K562 (cell line): ENCODE data around the gene NEXN. TPM values are rescaled to one million over a fixed set of nuclear protein-coding genes. Genes with fewer than 3 reads are reported as not detected.

ENCODE experiments used
- ATAC-seq: fragments of 200-7000 bp; cut with Tn5 transposase; 3 replicates; pipeline ENCODE4 v1.9.1; 2020; ENCODE audit warnings: moderate library complexity
- BruUV-seq: library from RNA; stranded (reverse); fragments of 400-500 nt; replicated peaks from 2 replicates; lab custom pipeline; 2021; lab: Mats Ljungman, UMichigan
- CTCF ChIA-PET: fragments of 300-600 bp; formaldehyde crosslinking; extraction: SDS; loops from one replicate; lab custom pipeline; 2021; ENCODE audit warnings: low intra/inter-chr PET ratio; lab: Yijun Ruan, JAX
- POLR2A ChIA-PET: fragments of 300-600, 350-650 bp; sonication (Branson Sonifier 250); formaldehyde crosslinking; extraction: SDS; loops from one replicate; lab custom pipeline; 2021; ENCODE audit warnings: antibody characterized with exemption, inconsistent platforms; lab: Yijun Ruan, JAX
- DNase-seq, 4 experiments: peaks; one replicate each; pipeline versions ENCODE4 v3.0.0 to v3.0.0-alpha.2; 2011 to 2018; ENCODE audit warnings: low spot score in 3 of 4, mixed read lengths in 3 of 4; ENCODE audit errors: extremely low read depth in 1 of 4
- FAIRE-seq: peaks from 2 replicates; lab custom pipeline; 2011; peaks lifted over from hg19 to GRCh38; lab: Jason Lieb, UNC
- H2AFZ ChIP-seq: 2 replicates; pipeline ENCODE4 v1.6.0; 2011; ENCODE audit warnings: low read depth, low read length, control low read depth, inconsistent platforms
- H3K27ac ChIP-seq: fragments of 200-600 bp; 3 replicates; pipeline ENCODE4 v1.8.0; 2011; ENCODE audit warnings: low read depth, mild to moderate bottlenecking, control low read depth, inconsistent platforms, low read length, moderate library complexity, mixed read lengths; ENCODE audit errors: extremely low read depth
- H3K27me3 ChIP-seq, 2 experiments: fragments of 300-600 bp in 1 of 2; 2 replicates in 1 of 2; 3 replicates in 1 of 2; pipeline versions ENCODE4 v1.6.0 to v1.8.0; 2011; ENCODE audit warnings: inconsistent platforms in 2 of 2, low read length in 2 of 2, mild to moderate bottlenecking in 1 of 2, mixed read lengths in 1 of 2, moderate library complexity in 1 of 2; ENCODE audit not compliant: control insufficient read depth in 2 of 2, insufficient read depth in 2 of 2
- H3K36me3 ChIP-seq: fragments of 300-600 bp; 3 replicates; pipeline ENCODE4 v1.8.0; 2011; ENCODE audit warnings: mild to moderate bottlenecking, low read length, inconsistent platforms; ENCODE audit not compliant: control insufficient read depth, insufficient read depth
- H3K4me1 ChIP-seq, 2 experiments: fragments of 200-600 bp in 1 of 2; replicated peaks in 1 of 2; 2 replicates in 1 of 2; 3 replicates in 1 of 2; pipeline versions ENCODE4 v1.5.1 to v1.8.0; 2011; ENCODE audit warnings: inconsistent platforms in 2 of 2, low read length in 2 of 2, mild to moderate bottlenecking in 1 of 2, mixed read lengths in 1 of 2, moderate library complexity in 1 of 2; ENCODE audit not compliant: control insufficient read depth in 2 of 2, insufficient read depth in 2 of 2
- H3K4me2 ChIP-seq: 2 replicates; pipeline ENCODE4 v1.6.1; 2011; ENCODE audit warnings: low read length, control low read depth, inconsistent platforms, mixed read lengths; ENCODE audit not compliant: insufficient read depth
- H3K4me3 ChIP-seq: fragments of 200-600 bp; sonication (generic), shearing (Covaris generic); 2 replicates; pipeline ENCODE4 v1.5.1; 2016; ENCODE audit warnings: control low read depth, inconsistent platforms
- H3K79me2 ChIP-seq: fragments of 200-600 bp; 3 replicates; pipeline ENCODE4 v1.8.0; 2011; ENCODE audit warnings: low read length, inconsistent platforms; ENCODE audit not compliant: control insufficient read depth, insufficient read depth
- H3K9ac ChIP-seq, 2 experiments: 2 replicates each; pipeline versions ENCODE4 v1.6.0 to v1.6.1; 2011; ENCODE audit warnings: low read depth in 2 of 2, low read length in 2 of 2, control low read depth in 1 of 2, inconsistent platforms in 1 of 2, mild to moderate bottlenecking in 1 of 2, mixed read lengths in 1 of 2; ENCODE audit not compliant: insufficient read depth in 1 of 2
- H3K9me1 ChIP-seq: one replicate; pipeline ENCODE4 v1.6.0; 2011; ENCODE audit warnings: inconsistent platforms, mild to moderate bottlenecking, low read length, moderate library complexity; ENCODE audit not compliant: control insufficient read depth, insufficient read depth
- H3K9me3 ChIP-seq: replicated peaks from 2 replicates; pipeline ENCODE4 v1.5.1; 2011; ENCODE audit warnings: low read depth, low read length, inconsistent platforms; ENCODE audit not compliant: control insufficient read depth, insufficient read depth
- H4K20me1 ChIP-seq: replicated peaks from 2 replicates; pipeline ENCODE4 v1.6.1; 2011; ENCODE audit warnings: low read length, inconsistent platforms, mixed read lengths; ENCODE audit not compliant: control insufficient read depth, insufficient read depth
- BRCA1 ChIP-seq, 2 experiments: fragments of 450-650 bp in 1 of 2; sonication (generic) in 1 of 2; formaldehyde crosslinking in 1 of 2; IDR thresholded peaks; 2 replicates each; pipeline versions ENCODE4 v1.5.0 to v1.6.1; 2017 to 2020; ENCODE audit warnings: mild to moderate bottlenecking in 1 of 2, missing genetic modification reagents in 1 of 2
- CEBPB ChIP-seq: fragments of 450-650 bp; IDR thresholded peaks from 2 replicates; pipeline ENCODE4 v1.6.1; 2016; ENCODE audit warnings: missing genetic modification characterization, missing compliant biosample characterization
- DNMT1 ChIP-seq: fragments of 450-650 bp; IDR thresholded peaks from 2 replicates; pipeline ENCODE4 v1.6.1; 2016; ENCODE audit warnings: antibody characterized with exemption, mild to moderate bottlenecking
- E2F6 ChIP-seq, 2 experiments: IDR thresholded peaks; 2 replicates each; pipeline ENCODE4 v1.6.1; 2011; ENCODE audit warnings: borderline replicate concordance in 1 of 2, control low read depth in 1 of 2, low read depth in 1 of 2, low read length in 1 of 2, mild to moderate bottlenecking in 1 of 2, mixed read lengths in 1 of 2, moderate library complexity in 1 of 2; ENCODE audit not compliant: insufficient read depth in 1 of 2, insufficient read length in 1 of 2, poor library complexity in 1 of 2, severe bottlenecking in 1 of 2; ENCODE audit errors: extremely low read depth in 1 of 2
- KDM2B ChIP-seq: fragments of 250-450 bp; sonication (Bioruptor Pico); IDR thresholded peaks from 2 replicates; pipeline ENCODE4 v1.8.0; 2021; ENCODE audit warnings: mild to moderate bottlenecking, moderate library complexity
- MEF2D ChIP-seq: conservative IDR thresholded peaks from 2 replicates; pipeline ENCODE4 v1.6.1; 2016; ENCODE audit warnings: low read depth, missing genetic modification characterization, missing compliant biosample characterization
- MIER1 ChIP-seq: fragments of 450-650 bp; IDR thresholded peaks from 2 replicates; pipeline ENCODE4 v1.6.1; 2016; ENCODE audit warnings: antibody characterized with exemption, mild to moderate bottlenecking, low read depth
- NR4A1 ChIP-seq, 2 experiments: fragments of 250-450 bp in 1 of 2; fragments of 450-650 bp in 1 of 2; sonication (Bioruptor Pico) in 1 of 2; IDR thresholded peaks; 2 replicates each; pipeline versions ENCODE4 v1.4.0 to v1.6.1; 2016 to 2020; ENCODE audit warnings: mild to moderate bottlenecking in 2 of 2, missing compliant biosample characterization in 1 of 2, missing genetic modification characterization in 1 of 2, moderate library complexity in 1 of 2
- PCBP1 ChIP-seq: fragments of 200-400 bp; formaldehyde crosslinking; IDR thresholded peaks from 2 replicates; pipeline ENCODE4 v1.6.1; 2018; ENCODE audit warnings: mild to moderate bottlenecking, low read depth, low read length; ENCODE audit not compliant: poor library complexity, severe bottlenecking
- POLR2AphosphoS5 ChIP-seq: IDR thresholded peaks from 2 replicates; pipeline ENCODE4 v1.6.1; 2011; ENCODE audit warnings: mild to moderate bottlenecking, low read depth, low read length, moderate library complexity; ENCODE audit not compliant: control insufficient read depth, insufficient read depth
- PRPF4 ChIP-seq: fragments of 200-400 bp; formaldehyde crosslinking; IDR thresholded peaks from one replicate; pipeline ENCODE4 v1.6.1; 2017; ENCODE audit warnings: low read length, low read depth, mild to moderate bottlenecking; ENCODE audit not compliant: insufficient read depth, poor library complexity, severe bottlenecking
- PTRF ChIP-seq: fragments of 450-650 bp; IDR thresholded peaks from 2 replicates; pipeline ENCODE4 v1.6.1; 2016; ENCODE audit warnings: mild to moderate bottlenecking, missing genetic modification characterization, missing compliant biosample characterization
- RB1 ChIP-seq: fragments of 450-650 bp; IDR thresholded peaks from 2 replicates; pipeline ENCODE4 v1.6.1; 2017; ENCODE audit warnings: low read depth, mild to moderate bottlenecking
- SRF ChIP-seq, 2 experiments: fragments of 250-450, 450-650 bp in 1 of 2; sonication (Bioruptor Pico) in 1 of 2; sonication (generic) in 1 of 2; formaldehyde crosslinking; IDR thresholded peaks; 2 replicates each; pipeline versions ENCODE4 v1.5.0 to v1.5.1; 2020 to 2022; ENCODE audit warnings: mild to moderate bottlenecking in 1 of 2, missing genetic modification reagents in 1 of 2
- TEAD4 ChIP-seq, 2 experiments: sonication (generic) in 1 of 2; formaldehyde crosslinking in 1 of 2; IDR thresholded peaks; 2 replicates each; pipeline versions ENCODE4 v1.6.1 to v1.8.0; 2012 to 2022; ENCODE audit warnings: borderline replicate concordance in 1 of 2, inconsistent platforms in 1 of 2, low read length in 1 of 2, mild to moderate bottlenecking in 1 of 2, missing genetic modification reagents in 1 of 2
- WGBS: fragments of 100-300 bp; shearing (Covaris generic); methylation state at CpG from one replicate; pipeline ENCODE4 v1.1.6; 2016; ENCODE audit warnings: low coverage, mixed read lengths; ENCODE audit not compliant: insufficient coverage; ENCODE audit errors: missing lambda C conversion rate; 5-methylcytosine and 5-hydroxymethylcytosine counted together
- in situ Hi-C: fragments of 300-500 bp; cut with MboI; formaldehyde crosslinking; loops from 4 replicates; pipeline ENCODE4 v1.15.0; 2018; ENCODE audit warnings: inconsistent platforms, mixed read lengths
- intact Hi-C: fragments of 100-400 bp; cut with micrococcal nuclease; formaldehyde crosslinking; loops from 2 replicates; pipeline ENCODE4 v1.14.2; 2022
- polyA plus RNA-seq, 8 experiments: library from polyadenylated mRNA; depleted of rRNA in 4 of 8; stranded (reverse) in 5 of 8; unstranded in 3 of 8; fragments of >200 nt; fragmentation: Nextera tagmentation in 2 of 8; fragmentation: Illumina TruSeq in 1 of 8; extraction: Ambion mirVana in 2 of 8; extraction: Trizol in 1 of 8; gene quantifications; 2 replicates each; pipeline versions ENCODE4 v1.2.1 to v1.2.3, GENCODE V29; 2011 to 2014; ENCODE audit warnings: inconsistent platforms in 1 of 8, missing spikeins in 1 of 8
- total RNA-seq, 7 experiments: library from RNA; depleted of rRNA in 6 of 7; stranded (reverse); fragments of >200 nt in 6 of 7; fragmentation: Illumina TruSeq in 2 of 7; extraction: Trizol in 2 of 7; gene quantifications; 2 replicates each; pipeline versions ENCODE4 v1.2.1 to v1.2.3, GENCODE V29; 2011 to 2021; ENCODE audit warnings: low replicate concordance in 1 of 7
- TF ChIP-seq, protein P1 (sequence below): sonication (generic); formaldehyde crosslinking; IDR thresholded peaks from 2 replicates; pipeline ENCODE4 v1.4.0; 2020; ENCODE audit warnings: mild to moderate bottlenecking, missing genetic modification reagents

The NEXN gene
- total and polyA plus RNA-seq, 9 of the 15 experiments (the other 6 are each of a cell fraction or from before 2014, with no cell fraction given), result 0.18 to 1.8 (median 0.76) TPM

DNA sequence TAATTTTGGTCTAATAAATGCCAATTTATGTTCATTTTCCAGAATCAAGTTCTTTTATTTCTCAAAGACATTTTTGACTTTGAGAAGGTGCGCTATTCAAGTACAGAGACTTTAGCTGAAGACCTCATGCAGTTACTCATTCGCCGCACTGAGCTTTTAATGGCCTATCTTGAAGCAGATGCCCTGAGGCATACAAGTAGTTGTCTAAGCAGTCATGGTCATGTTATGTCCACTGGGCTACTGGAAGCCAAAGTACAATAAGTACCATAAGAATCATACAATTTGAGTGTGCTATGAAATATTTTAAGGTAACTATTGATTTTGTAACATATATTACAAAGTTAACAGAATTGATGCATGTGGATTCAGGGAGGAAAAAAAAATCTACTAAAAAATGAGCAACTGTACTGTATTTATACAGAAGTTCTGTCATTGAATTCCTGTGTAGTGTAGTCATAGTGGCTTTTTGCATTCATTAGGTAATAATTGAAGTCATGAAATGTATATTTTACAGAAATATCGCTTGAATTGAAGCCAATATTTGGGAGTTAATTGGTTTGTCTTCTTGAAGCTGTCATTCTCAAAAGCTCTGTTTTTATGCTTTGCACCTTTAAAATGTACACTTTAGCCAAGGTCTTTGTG is 13.5 kb upstream of the NEXN start:
- no peak overlapping the region for H2AFZ ChIP-seq
- ATAC-seq (no peak), DNase-seq (no peak), FAIRE-seq (no peak)
- in situ Hi-C loops (no loop called here), intact Hi-C loops (no loop called here)
- H4K20me1 ChIP-seq, result no peaks in the 10 kb centered on the region
- BruUV-seq, result no TSS peak
- H3K9ac ChIP-seq, result no peak overlapping the region
- H3K27me3 ChIP-seq, result no peaks in the 10 kb centered on the region
- no peaks in the 10 kb centered on the region for H3K4me1 ChIP-seq
- no peaks in the 10 kb centered on the region for H3K9me1 ChIP-seq
- H3K27ac ChIP-seq, result no peak overlapping the region
- 91% methylated on average over 4 of the region's 4 CpGs for WGBS
- CTCF ChIA-PET, result no interaction called here
- no peaks in the 10 kb centered on the region for H3K9me3 ChIP-seq
- no peak overlapping the region for H3K4me3 ChIP-seq
- no peaks in the 10 kb centered on the region for H3K36me3 ChIP-seq
- H3K4me2 ChIP-seq, result no peak overlapping the region
- no peaks in the 10 kb centered on the region for H3K79me2 ChIP-seq
- POLR2A ChIA-PET, result interaction anchor here (0.6 to 1.0 kb wide), 2 partner anchors 11 to 13 kb away, joined by 3 to 7 read pairs; partner anchors contain the start of gene NEXN
- no peak for TF ChIP-seq NR4A1 (CRISPR knock-in tag; IDR thresholded peaks at IDR 0.05)
- no peak for TF ChIP-seq NR4A1 (tag; IDR thresholded peaks at IDR 0.05)
- TF ChIP-seq MIER1, result no peak
- TF ChIP-seq DNMT1, result no peak
- no peak for TF ChIP-seq E2F6 (IDR thresholded peaks at IDR 0.05; ENCODE audit: borderline replicate concordance in 1 of 2, extremely low read depth in 1 of 2, insufficient read depth in 1 of 2, insufficient read length in 1 of 2, low read depth in 1 of 2, low read length in 1 of 2, poor library complexity in 1 of 2, severe bottlenecking in 1 of 2)
- TF ChIP-seq PRPF4, result no peak
- no peak for TF ChIP-seq PCBP1
- TF ChIP-seq POLR2AphosphoS5, result no peak
- no peak for TF ChIP-seq CEBPB (tag)
- no peak for TF ChIP-seq SRF (CRISPR knock-in tag; IDR thresholded peaks at IDR 0.05)
- TF ChIP-seq, protein P1, sequence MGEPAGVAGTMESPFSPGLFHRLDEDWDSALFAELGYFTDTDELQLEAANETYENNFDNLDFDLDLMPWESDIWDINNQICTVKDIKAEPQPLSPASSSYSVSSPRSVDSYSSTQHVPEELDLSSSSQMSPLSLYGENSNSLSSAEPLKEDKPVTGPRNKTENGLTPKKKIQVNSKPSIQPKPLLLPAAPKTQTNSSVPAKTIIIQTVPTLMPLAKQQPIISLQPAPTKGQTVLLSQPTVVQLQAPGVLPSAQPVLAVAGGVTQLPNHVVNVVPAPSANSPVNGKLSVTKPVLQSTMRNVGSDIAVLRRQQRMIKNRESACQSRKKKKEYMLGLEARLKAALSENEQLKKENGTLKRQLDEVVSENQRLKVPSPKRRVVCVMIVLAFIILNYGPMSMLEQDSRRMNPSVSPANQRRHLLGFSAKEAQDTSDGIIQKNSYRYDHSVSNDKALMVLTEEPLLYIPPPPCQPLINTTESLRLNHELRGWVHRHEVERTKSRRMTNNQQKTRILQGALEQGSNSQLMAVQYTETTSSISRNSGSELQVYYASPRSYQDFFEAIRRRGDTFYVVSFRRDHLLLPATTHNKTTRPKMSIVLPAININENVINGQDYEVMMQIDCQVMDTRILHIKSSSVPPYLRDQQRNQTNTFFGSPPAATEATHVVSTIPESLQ, result no peak
- no peak for TF ChIP-seq BRCA1 (IDR thresholded peaks at IDR 0.05)
- no peak for TF ChIP-seq BRCA1 (CRISPR knock-in tag; IDR thresholded peaks at IDR 0.05)
- TF ChIP-seq KDM2B (CRISPR knock-in tag), result no peak
- TF ChIP-seq MEF2D (tag), result no peak
- no peak for TF ChIP-seq TEAD4 (IDR thresholded peaks at IDR 0.05; ENCODE audit: low read length)
- TF ChIP-seq TEAD4 (CRISPR knock-in tag; IDR thresholded peaks at IDR 0.05; ENCODE audit: borderline replicate concordance), result no peak
- no peak for TF ChIP-seq RB1
- no peak for TF ChIP-seq PTRF (tag)
